GM18505 (cell line): ENCODE data around the gene FGFRL1.
"Not testable (repeated sequence)": the region's sequence is repeated elsewhere in the genome, so short reads cannot be mapped to it uniquely, and the experiment has no call there.

ENCODE experiments used
- ATAC-seq: cut with Tn5 transposase; IDR thresholded peaks from one replicate; pipeline ENCODE4 v1.9.1; 2021; ENCODE audit not compliant: unreplicated experiment
- POLR2A ChIP-seq: IDR thresholded peaks from 4 replicates; pipeline ENCODE4 v1.6.1; 2011; ENCODE audit warnings: borderline replicate concordance; ENCODE audit not compliant: insufficient read depth, insufficient read length; ENCODE audit errors: extremely low read depth

FGFRL1 gene

DNA sequence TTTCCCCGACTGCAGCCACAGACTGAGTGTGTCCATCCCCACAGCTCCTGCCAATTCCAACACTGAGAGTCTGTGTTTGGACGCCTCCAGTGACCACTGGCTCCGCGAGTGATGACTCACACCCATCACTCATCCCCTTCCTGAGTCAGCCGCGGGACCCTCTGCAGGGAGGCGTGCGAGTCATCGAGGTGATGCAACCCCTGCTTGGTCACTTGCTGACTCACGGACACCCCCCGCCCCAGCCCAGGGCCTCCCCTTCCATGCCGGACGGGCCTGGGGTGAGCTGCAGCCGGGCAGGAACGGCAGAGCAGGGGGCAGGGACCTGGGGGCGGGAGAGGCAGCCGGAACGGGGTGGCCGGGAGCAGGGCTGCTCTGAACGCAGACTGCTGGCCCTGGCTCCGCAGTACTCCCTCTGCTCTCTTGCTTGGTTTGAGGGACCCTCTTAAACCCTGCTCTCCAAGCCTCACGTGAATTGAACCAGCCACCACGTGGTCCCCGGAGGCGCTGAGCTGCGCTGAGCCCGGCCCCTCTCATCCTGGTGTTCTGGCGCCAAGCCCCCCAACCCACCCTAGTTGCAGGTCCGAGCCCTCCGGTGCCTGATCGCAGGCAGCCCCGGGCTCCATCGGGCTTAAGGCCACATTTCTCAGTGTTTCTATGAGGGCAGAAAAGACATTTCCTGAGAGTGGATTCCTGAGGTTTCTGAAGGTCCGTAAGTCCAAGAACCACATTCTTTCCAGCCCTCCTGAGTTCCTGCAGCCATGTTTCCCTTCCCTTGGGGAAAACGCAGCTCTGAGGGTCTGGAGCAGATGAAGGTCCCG is 32.4 kb downstream of the FGFRL1 start:
- no peak for ATAC-seq
- TF ChIP-seq POLR2A, result no peak

- TF ChIP-seq POLR2A, result no peak
- ATAC-seq, result no peak
These were observed 33.2 kb downstream of the FGFRL1 start for GRCh38 chr4:1044469-1045192.

DNA sequence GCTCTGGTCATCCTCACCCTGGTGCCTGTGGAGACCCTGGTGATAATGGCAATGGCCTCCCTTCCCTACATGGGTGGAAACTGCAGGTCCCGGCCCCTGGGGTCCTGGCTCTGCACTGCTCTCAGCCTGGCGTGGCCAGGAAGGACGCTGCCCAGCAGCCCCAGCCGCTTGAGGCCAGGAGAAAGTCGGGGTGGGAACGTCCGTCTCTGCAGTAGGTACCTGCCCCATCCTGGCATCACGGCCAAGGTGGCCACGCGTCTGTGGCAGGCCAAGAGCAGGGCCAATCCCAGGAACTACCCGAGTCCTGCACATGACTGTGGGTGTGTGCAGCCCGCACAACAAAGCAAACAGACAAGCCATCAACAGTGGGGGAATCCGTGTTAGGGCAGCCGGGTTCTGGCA is 33.8 kb downstream of the FGFRL1 start:
- ATAC-seq, result no peak
- no peak for TF ChIP-seq POLR2A

GRCh38 chr4:1045595-1046201 is 34.3 kb downstream of the FGFRL1 start:
- no peak for TF ChIP-seq POLR2A
- no peak for ATAC-seq

GRCh38 chr4:1046581-1047011 is 35.2 kb downstream of the FGFRL1 start:
- not testable (repeated sequence) for ATAC-seq

DNA sequence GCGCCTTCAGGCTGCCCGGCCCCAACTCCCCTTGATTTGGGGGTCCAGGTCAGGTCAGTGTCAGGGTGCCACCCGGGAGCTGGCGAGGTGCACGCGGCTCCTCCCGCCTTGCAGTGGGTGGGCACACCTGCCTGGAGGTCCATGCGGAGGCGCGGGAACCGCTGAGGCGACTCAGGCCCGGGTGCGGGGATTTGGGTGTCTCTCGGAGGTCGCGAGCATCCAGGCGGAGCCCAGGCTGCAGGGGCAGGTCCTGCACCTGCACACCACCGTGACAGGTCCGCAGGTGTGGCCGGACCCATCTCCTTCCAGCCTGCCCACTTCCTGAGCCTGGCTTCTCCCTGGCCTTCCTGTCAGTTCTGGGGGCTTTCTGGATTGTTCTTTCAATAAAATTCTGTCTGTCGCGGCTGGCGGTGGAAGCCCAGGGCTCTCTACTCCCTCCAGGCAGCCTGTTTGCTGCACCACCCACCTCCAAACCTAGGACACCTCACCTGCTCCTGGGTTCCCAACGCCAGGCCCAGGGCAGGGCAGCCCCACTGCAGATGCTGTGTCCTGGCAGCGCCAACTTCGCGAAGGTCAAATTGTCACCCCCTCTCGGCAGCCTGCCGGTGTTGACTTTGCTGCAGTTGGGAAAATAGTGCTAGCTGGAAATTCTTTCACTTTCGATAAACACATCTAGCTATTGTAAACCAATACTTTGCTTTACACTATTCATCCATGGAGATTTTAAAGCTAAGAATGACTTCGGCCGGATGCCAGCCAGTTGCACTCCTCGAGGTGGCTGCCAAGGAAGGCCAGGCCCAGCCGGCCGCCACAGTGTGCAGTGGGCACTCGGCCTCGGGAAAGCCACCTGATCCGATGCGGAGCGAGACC is 35.9 kb downstream of the FGFRL1 start:
- no peak for TF ChIP-seq POLR2A
- ATAC-seq, result no peak

- no peak for TF ChIP-seq POLR2A
- ATAC-seq, result no peak
These were observed 36.7 kb downstream of the FGFRL1 start for GRCh38 chr4:1047976-1048772.

GRCh38 chr4:1048773-1049590 is 37.6 kb downstream of the FGFRL1 start:
- no peak for ATAC-seq
- TF ChIP-seq POLR2A, result no peak

DNA sequence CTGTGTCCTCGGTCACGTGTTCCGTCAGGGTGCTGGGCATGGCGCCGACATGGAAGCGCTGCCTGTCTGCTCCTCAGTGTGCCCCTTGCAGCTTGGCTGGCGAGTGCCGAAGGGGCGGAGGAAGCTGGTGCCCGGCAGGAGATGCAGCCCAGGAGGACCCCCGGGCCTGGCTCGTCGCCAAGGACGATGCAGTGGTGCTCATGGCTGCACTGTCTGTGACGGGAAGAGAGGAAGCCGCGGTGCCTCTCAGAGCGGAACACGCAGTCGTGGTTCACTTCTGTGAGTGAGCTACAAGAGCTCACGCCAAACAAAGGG is 38.1 kb downstream of the FGFRL1 start:
- no peak for ATAC-seq
- TF ChIP-seq POLR2A, result no peak

DNA sequence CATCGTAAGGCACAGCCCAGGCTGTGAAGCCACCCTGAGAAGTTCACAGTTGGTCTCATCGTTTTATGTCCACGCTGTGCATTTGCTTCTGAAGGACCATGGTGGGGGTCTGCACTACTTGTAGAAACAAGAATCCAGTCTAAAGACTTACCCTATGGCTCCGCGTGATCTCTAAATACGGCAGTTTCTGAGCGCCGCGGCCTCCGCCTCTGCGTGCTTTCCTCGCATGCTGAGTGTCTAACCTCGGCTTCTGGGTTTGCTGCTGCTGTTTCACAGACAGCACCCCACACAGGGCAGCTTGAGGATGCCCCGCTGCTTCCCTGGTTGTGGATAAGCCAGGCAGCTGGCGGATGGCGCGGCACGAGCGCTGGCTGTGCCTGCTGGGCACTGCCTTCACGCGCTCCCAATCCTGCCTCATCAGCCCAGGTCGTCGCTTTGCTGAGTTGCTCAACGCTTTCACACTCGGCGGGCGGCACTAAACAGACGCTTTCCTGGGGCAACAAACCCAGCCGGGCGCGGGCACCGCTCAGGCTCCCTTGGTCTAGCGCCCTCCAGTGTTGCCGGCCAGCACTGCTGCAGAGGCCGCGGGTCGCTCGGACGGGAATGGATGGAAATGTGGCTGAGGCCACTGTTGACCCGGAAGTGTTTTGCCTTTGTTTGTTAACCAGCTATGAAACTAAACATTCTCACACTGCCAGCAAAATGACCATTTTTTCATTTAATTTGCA is 39.2 kb downstream of the FGFRL1 start:
- ATAC-seq, result no peak
- no peak for TF ChIP-seq POLR2A

- no peak for TF ChIP-seq POLR2A
- no peak for ATAC-seq
These were observed 40.0 kb downstream of the FGFRL1 start for GRCh38 chr4:1051472-1051871.
